ENCODE data around the gene PCSK7.
"Not testable (repeated sequence)": the region's sequence is repeated elsewhere in the genome, so short reads cannot be mapped to it uniquely, and the experiment has no call there.

PCSK7 gene

DNA sequence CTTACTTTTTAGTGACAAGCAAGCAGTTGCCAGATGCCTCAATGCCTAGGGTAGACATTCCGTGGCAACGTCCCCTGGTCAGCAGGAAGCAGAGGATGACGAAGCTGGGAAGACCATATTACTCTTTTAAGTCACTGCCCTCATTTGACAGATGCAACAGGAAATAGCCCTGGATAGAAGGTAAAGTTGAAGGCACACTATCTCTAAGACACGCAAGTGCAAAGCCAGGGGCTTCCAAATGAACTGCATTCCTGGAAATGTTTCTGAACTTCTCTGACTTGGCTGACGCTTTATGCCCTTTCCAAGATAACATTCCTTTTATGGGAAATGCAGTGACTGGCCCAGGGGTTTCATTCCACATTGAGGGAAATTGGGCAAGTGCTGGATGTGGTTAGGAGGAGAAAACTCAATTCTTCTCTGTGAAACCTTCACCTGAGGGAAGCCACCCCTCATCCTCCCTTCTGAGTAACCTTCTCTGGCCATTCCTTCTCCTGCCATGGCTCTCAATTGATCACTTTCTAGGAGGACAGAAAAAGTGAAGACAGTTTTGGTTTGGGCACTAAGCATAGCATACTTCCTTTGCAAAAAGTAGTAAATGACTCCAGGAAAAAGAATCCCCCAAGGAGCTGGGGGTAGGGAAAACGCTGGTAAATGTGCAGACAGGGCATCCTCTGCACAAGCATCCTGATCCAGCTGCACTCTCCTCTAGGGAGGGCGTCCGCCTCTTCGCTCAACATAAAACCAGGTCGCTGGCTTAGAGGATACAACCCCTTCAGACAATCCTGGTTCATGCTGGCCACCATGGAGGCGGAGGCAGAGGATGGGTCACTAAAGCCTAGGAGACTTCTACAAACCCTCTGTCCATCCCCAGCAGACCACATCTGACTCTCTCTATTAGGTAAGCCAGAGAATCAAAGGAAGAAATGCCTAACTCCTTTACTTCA, 14.5 kb downstream of the PCSK7 start:
- DNase-seq (ENCODE audit: low spot score) = no peak
- no peak for FAIRE-seq

DNA sequence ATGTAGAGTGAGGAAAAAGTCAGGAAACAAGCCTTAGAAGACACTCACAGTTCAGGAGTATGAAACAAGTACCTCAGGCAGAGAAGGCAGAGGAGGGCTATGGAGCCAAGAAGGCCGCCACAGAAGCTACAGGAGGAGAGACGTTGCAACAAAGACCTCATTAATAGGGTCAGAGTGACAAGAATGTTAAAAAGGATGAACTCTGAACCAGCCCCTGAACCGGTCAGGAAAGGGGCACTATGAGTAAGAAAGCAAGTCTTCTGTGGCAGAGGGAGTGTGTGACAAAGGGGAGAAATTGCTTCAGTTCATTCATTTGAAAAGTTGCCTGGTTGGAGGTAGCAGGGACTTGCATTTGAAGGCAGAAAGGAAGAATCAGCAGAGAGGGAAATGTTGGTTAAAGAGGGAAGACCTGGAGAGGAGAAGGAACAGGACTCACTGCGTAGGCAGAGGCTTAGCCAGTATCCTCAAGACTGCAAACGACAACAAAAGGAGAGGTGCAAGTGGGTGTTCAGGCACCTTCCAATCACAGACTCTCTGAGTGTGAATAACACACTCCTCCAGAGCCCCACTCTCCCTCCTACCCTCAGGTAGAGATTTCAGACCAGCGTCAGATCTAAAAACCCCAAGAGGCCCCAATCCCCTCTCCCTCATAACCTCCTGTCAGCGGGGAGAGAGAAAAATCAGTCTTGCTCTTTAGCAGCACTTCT, 17.3 kb downstream of the PCSK7 start:
- FAIRE-seq (no peak), DNase-seq (ENCODE audit: low spot score) (no peak)

DNA sequence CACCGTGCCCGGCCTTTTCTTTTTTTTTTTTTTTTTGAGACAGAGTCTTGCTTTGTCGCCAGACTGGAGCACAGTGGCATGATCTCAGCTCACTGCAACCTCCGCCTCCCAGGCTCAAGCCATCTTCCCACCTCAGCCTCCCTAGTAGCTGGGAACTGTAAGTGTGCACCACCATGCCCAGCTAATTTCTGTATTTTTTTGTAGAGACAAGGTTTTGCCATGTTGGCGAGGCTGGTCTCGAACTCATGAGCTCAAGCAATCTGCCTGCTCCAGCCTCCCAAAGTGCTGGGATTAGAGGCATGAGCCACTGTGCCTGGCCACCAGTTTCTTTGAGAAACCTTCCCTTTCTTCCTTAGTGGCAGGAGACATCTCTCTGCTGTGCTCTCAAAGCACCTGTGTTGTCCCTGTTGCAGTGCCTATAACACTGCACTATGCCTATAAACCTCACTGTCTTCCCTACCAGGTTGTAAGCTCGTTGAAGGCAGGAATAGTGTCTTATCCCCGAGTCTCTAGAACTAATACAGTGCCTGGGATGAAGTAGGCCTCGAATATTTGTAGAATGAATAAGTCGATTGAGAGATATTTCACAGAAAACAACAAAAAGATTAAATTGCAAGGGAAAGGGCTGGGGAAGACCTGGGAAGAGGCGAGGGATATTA, 19.0 kb downstream of the PCSK7 start:
- FAIRE-seq (no peak), DNase-seq (ENCODE audit: low spot score) (no peak)

DNA sequence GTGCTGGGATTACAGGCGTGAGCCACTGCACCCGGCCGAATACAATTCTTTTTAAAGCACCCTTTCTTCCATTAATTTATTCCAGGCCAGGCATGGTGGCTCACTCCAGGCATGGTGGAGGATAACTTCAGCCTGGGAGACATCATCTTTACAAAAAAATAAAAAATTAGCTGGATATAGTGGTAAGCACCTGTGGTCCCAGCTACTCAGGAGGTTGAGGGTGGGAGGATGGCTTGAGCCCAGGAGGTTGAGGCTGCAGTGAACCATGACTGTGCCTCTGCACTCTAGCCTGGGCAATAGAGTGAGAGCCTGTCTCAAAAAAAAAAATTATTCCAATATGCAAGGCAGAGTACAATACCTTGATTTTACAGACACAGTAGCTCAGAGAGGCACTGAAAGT, 21.3 kb downstream of the PCSK7 start:
- DNase-seq (ENCODE audit: low spot score) (no peak), FAIRE-seq (no peak)

DNA sequence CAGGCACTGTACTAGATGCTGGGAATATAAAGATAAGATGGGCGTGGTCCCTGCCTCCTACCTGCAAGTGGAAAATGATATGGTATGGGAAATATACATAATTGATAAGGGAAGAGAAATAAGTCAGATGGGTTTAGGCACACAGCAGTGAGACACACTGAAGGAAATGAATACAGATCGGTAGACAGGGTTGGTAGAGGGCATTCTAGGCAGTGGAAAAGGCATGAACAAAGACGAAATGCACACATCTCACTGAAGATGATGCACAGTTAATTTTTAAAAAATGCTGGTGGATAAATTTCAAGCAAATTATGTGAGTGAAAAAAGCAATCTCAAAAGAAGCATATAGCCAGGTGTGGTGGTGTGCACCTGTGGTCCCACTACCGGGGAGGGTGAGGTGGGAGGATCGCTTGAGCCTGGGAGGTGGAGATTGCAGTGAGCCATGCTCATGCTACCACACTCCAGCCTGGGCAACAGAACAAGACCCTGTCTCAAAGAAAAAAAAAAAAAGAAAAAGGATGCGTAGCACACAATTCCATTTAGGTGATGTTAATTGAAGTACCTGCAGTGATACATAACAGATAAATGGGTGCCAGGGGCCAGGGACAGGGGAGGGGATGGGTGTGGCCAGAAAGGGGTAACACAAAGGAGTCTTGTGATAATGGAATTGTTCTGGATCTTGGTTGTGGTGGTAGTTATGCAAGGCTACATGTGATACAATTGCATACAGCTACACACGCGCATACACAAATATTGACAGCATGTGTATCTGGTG, 22.3 kb downstream of the PCSK7 start:
- not testable (repeated sequence) for FAIRE-seq

DNA sequence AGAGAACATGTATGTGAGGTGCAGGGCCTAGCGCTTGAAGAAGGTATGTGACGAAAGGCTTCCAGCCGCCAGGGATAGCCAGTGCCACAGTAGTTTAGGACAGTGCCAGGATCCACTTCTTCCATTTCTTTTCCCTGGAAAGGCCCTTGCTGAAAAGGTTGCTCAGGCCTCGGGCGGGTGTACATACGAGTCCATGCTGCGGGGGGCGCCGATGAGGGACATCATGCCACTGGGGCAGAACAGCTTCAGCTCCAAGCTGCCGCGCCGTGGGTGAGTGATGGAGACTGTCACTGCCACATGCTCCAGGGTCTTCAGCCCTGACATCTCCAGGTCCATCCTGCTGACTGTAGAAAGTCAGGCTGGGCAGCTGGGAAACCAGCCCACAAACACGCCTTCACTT, 23.2 kb downstream of the PCSK7 start:
- FAIRE-seq; DNase-seq (ENCODE audit: low spot score): not testable (repeated sequence)

More for the DNA sequence above, 22.3 kb downstream of the PCSK7 start:
- DNase-seq (ENCODE audit: low spot score) = not testable (repeated sequence)

DNA sequence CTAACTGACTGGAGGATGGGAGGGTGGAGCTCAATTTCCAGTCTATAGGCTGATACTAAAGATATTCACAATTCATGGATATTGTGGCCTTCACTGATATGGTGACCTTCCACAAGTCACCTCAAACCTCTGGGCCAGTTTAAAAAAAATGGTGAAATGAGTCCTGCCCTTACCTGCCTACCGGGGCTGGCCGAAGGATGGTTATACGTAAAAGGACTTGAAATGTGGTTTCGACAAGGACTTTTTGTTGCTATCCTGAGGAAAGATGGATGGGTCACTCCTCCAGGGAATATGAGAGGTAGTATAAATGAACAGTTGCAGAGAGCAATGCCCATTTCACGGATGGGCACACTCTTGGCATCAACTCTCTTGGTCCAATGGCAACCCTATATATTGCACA, 24.4 kb downstream of the PCSK7 start:
- DNase-seq (ENCODE audit: low spot score); FAIRE-seq: not testable (repeated sequence)

DNA sequence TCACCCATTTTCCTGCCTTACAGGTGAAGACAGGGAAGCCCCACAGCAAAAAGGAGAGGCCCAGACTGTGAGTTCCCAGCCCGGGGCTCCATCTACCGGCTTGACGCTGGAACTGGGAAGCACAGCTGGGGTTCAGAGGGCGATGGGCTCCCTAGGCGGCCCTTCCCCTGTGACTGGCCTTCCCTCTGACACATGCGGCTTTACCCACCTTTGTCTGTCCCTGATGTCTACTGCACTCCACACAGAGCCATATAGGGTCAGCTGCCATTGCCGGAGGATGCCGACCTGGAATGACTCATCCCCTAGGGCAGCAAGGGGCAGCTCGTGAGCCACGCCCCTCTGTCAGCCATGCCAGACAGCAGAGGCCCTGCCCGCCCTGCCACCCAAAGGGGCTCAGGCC, 25.0 kb downstream of the PCSK7 start:
- FAIRE-seq = peak; percentile 97

DNA sequence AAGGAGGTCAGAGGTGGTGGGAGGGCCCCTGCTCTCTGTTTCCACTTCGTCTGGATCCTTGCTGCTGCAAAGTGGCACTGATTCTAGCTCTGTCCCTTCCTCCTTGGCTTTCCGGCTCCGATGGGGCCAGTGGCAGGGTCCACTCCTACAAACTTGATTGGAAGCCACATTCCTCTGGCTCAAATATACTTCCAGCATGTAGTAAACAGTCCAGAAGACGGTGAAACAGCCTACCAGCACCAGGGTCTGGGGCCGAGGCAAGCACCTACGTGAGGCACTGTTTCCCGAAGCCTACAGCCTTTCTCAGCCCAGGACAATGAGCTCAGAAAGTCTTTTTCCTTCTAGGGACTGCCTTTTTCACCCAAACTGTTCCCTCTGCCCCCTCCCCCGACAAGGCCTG, 25.8 kb downstream of the PCSK7 start:
- not testable (repeated sequence) for FAIRE-seq; DNase-seq (ENCODE audit: low spot score)

More for the DNA sequence above, 25.0 kb downstream of the PCSK7 start:
- not testable (repeated sequence) for DNase-seq (ENCODE audit: low spot score)

DNA sequence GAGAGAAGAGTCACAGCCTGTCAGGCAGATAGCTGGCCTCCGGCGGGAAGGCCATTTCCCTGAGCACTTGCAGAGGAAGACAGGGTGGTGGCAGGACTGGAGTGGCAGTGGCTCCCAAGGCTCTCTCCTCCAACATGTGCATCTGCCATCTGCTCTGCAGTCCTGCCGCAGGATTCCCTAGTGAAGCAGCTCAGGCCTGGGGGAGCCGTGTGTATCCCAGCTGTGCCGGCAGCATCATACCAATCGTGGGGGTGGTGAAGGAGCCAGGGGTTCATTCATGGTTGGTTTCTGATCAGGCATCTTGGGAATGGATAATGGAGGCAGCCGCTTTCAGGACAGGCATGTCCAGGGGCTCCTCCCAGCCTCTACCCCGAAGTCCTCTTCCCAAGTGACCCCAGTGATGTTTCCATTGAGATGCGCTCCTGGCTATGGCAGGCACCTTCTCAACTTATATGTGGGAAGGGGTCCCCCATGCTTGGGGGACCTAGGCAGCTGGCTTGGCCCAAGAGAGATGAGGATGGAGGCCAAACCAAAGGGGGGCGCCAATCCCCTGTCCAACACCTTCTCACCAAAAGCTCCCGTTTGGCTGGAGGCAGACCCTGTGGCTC, 26.6 kb downstream of the PCSK7 start:
- DNase-seq (ENCODE audit: low spot score) (no peak), FAIRE-seq (no peak)

DNA sequence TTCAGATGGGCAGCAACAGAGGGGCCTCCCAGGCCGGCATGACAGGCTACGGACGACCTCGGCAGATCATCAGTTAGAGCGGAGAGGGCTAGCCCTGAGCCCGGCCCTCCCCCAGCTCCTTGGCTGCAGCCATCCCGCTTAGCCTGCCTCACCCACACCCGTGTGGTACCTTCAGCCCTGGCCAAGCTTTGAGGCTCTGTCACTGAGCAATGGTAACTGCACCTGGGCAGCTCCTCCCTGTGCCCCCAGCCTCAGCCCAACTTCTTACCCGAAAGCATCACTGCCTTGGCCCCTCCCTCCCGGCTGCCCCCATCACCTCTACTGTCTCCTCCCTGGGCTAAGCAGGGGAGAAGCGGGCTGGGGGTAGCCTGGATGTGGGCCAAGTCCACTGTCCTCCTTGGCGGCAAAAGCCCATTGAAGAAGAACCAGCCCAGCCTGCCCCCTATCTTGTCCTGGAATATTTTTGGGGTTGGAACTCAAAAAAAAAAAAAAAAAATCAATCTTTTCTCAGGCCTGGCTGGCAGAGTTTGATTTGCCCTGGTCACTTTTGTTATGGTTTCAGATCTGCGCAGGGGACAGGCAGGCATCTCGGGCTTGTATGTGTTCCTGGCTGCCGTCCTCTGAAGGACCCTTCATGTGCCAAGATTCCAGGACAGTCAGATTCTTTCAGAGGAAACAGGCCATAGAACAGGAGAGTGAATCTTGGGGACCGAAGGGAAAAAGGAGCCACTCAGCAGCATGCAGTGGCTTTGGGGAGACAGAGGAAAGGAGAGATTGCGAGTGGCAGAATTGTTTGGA, 27.4 kb downstream of the PCSK7 start:
- FAIRE-seq = no peak

DNA sequence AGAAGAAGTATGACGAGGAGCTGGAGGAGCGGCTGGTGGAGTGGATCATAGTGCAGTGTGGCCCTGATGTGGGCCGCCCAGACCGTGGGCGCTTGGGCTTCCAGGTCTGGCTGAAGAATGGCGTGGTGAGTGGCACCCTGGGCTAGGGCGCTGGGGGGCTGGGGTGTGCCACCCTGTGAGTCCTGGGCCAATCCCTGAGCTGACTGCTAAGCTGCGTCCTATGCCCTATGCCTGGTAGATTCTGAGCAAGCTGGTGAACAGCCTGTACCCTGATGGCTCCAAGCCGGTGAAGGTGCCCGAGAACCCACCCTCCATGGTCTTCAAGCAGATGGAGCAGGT, 28.8 kb downstream of the PCSK7 start:
- no peak for FAIRE-seq
- no peak for DNase-seq (ENCODE audit: low spot score)

More for the DNA sequence above, 27.4 kb downstream of the PCSK7 start:
- no peak for DNase-seq (ENCODE audit: low spot score)

DNA sequence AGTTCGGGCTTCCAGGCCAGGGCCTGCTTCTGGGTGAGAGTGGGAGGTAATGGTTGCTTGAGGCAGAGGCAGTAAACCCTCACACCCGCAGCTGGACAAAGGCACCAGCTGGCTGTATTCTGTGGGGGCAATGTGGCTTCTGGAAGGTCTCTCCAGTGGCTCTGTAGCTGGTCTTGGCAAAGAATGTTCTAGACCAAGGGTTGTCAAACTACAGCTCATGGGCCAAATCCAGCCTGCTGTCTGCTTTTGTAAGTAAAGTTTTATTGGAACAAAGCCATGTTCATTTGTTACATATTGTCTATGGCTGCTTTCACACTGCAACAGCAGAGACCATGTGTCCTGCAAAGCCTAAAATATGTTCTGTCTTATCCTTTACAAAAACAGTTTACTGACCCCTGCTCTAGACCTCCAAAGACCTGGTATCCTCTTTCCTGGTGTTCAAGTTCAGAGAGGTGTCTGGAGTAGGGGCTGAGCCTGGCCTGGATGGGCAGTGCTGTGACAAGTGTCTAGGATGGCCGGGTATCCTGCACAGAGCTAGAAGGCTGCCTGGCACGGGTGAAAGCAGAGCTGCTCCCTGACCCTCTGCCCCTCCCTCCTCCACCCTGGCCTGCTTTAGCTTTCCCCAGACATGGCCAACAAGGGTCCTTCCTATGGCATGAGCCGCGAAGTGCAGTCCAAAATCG, 29.3 kb downstream of the PCSK7 start:
- FAIRE-seq = no peak

DNA sequence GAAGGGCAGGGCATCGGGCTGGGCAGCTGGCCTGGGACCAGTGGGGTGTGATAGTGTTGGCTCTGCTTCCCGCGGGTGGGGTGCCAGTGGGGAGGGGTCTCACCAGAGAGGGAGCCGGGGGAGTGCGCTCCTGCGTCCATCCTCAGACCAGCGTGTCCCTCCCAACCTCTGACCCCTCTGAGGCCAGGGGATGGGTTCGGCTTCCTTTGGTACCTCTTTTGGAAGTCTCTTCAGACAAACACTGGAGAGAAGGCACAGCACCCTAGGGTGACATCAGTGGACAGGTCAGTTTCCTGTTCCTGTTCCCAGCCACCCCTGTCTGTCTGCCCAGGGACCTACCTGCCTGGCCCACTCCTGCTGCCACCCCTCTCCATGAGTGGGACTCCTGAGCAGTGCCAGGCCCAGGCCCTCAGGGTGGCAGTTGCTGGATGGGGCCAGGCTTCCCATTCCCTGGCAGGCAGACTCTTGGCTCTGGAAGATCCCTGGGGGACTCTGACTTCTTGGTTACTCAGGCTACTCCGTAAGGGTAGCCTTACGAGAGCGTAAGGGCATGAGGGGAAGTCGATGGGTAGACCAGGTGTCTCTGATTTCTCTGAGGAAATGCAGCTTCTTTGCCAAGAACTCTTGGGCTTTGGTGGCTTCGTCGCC, 30.1 kb downstream of the PCSK7 start:
- DNase-seq (ENCODE audit: low spot score) (no peak), FAIRE-seq (no peak)

More for the DNA sequence above, 29.3 kb downstream of the PCSK7 start:
- DNase-seq (ENCODE audit: low spot score) = no peak

DNA sequence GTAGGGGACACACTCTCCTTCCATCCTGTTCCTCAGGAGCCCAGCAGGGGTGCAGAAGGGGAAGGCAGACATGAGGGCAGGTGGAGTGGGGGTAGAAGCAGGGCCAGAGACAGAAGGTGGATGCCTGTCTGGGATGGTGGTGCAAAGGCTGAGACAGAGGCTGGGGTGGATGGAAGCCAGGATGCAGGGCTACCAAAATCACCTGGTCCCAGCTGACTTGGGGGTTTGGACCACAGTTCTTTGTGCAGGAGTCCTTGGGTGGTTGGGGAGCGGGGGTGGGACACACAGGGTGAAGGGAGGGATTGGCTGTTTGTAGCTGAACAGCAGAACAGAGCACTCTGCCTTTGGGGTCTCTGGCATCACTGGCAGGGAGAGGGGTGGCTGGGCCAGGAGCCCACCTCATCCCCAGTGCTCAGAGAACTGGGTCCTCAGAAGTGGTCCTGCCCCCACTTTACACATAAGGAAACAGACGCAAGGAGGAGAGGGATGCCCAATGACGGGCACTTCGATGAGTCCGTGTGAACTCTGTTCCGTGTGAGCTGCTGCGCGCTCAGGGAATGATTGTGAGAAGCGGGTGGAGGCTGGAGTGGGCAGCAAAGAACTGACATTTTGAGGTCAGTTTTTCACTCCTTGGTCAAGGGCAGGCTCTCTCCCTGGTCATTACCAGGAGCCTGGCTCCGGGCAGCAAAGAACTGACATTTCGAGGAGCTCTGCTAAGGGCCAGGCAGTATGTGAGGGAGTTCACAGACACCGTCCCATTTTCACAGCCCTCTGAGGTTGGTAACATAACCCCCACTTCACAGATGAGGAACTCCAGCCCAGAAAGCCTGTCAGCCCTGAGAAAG, 30.8 kb downstream of the PCSK7 start:
- DNase-seq (ENCODE audit: low spot score) (no peak), FAIRE-seq (no peak)

DNA sequence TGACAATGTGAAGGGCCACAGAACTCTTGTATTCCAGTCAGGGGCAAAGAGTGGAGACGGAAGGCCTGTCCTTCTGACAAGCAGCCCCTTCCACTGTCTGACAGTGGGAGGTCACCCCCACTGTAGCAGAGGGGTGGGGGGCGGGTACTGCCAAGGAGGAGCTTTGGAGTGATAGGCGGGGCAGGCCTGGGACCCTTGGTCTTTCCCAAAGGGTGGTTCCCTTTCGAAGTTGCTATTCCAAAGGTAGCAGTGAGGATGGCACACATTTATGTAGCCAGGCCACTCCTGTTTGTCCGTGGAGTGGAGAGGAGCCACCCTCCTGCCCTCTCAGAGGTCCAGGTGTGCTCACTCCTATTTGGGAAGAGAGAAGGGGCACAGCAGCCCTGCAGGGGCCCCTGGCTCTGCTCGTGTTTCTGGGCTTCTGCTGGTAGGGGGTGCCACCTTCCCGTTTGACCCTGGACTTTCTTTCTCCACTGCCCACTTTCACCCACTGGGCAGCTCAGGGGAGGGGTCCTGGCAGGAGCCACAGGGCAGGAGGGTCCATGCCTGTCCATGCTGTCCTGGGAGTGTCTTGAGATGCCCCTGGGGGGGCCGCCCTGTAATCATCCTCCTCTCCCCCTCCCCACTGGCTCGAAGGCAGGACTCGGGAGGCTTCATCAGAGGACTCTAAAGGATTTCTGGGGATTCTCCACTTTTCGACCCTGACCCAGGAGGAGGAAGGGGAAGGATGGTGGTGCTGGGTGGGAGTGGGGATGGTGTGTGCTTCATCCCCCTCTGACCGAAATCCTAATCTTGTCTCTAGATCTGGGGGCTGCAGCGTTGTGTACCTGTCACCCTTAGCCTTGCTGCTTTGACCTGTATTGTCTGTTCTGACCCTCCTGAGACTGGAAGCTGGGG, 31.7 kb downstream of the PCSK7 start:
- no peak for DNase-seq (ENCODE audit: low spot score)
- FAIRE-seq = no peak
